Inflammatory macrophage treated with lipopolysaccharide for 1 hour (primary cell): ENCODE measurements around the gene OR5H15.
"Not testable (repeated sequence)": the region's sequence is repeated elsewhere in the genome, so short reads cannot be mapped to it uniquely, and the experiment has no call there.

Experiments used
- DNase-seq, 2 donors: peaks; one replicate each; pipeline ENCODE4 v3.0.0-alpha.2; 2020 to 2022

OR5H15 gene

GRCh38 chr3:98166396-98166795 is at the start of gene OR5H15:
Gene OR5H15, plus strand, starts transcription at chr3:98166696. Its CDS starts 2,004 bp downstream, at chr3:98168700.
- peak in 1 of 2 donors; percentile 28 for DNase-seq

- DNase-seq = no peak
These were observed 36.1 kb upstream of the OR5H15 start, which contains the start of gene OR5H1 for GRCh38 chr3:98130421-98130820. Gene OR5H1, plus strand, starts transcription at chr3:98130721. Its CDS starts 1,977 bp downstream, at chr3:98132698.

- DNase-seq = no peak
These were observed 29.9 kb upstream of the OR5H15 start for GRCh38 chr3:98136631-98137030.

- DNase-seq = not testable (repeated sequence)
These were observed 28.5 kb upstream of the OR5H15 start for GRCh38 chr3:98137826-98138557.

- no peak for DNase-seq
These were observed 26.0 kb upstream of the OR5H15 start for GRCh38 chr3:98140531-98140930.

- no peak for DNase-seq
These were observed 19.3 kb upstream of the OR5H15 start, which contains the start of gene OR5H14 for GRCh38 chr3:98147179-98147578. Gene OR5H14, plus strand, starts transcription at chr3:98147479. Its CDS starts 1,907 bp downstream, at chr3:98149386.

GRCh38 chr3:98148751-98149150 is 17.7 kb upstream of the OR5H15 start:
- no peak for DNase-seq

GRCh38 chr3:98149456-98149855 is 17.0 kb upstream of the OR5H15 start:
- DNase-seq = not testable (repeated sequence)

- no peak for DNase-seq
These were observed 15.3 kb upstream of the OR5H15 start for GRCh38 chr3:98151241-98151640.

GRCh38 chr3:98171071-98171470 is 4.6 kb downstream of the OR5H15 start:
- DNase-seq = no peak

GRCh38 chr3:98172621-98173020 is 6.1 kb downstream of the OR5H15 start:
- DNase-seq = no peak

GRCh38 chr3:98180319-98180890 is 13.9 kb downstream of the OR5H15 start:
- DNase-seq = peak; percentile 67 to 78

- no peak for DNase-seq
These were observed 15.7 kb downstream of the OR5H15 start for GRCh38 chr3:98182196-98182595.

GRCh38 chr3:98185180-98185579 is 18.7 kb downstream of the OR5H15 start:
- DNase-seq = peak; percentile 29 to 65

GRCh38 chr3:98188545-98188944 is 22.0 kb downstream of the OR5H15 start:
- DNase-seq = peak; percentile 45 to 77

GRCh38 chr3:98190911-98191310 is 24.4 kb downstream of the OR5H15 start:
- DNase-seq = not testable (repeated sequence)

GRCh38 chr3:98196293-98196692 is 29.8 kb downstream of the OR5H15 start:
- DNase-seq = not testable (repeated sequence)

GRCh38 chr3:98199020-98199419 is 32.5 kb downstream of the OR5H15 start:
- DNase-seq = no peak

- DNase-seq = no peak
These were observed 42.7 kb downstream of the OR5H15 start for GRCh38 chr3:98209244-98209643.

- no peak for DNase-seq
These were observed 46.8 kb downstream of the OR5H15 start for GRCh38 chr3:98213276-98213675.

- DNase-seq = peak; percentile 41 to 53
These were observed 48.6 kb downstream of the OR5H15 start for GRCh38 chr3:98215051-98215450.
